Heart left ventricle (tissue), 13 donors: ENCODE results near the gene OR2J3.

Experiments used
- CTCF ChIP-seq, 12 donors: fragments of 200-600 bp; sonication (generic) in 4 of 12; IDR thresholded peaks; one replicate each; pipeline versions ENCODE4 v1.5.0 to v1.8.0; 2018 to 2022; ENCODE audit warnings: antibody characterized with exemption in 12 of 12, mild to moderate bottlenecking in 5 of 12
- POLR2A ChIP-seq, 2 donors: fragments of 450-650 bp; IDR thresholded peaks; one replicate each; pipeline ENCODE4 v1.6.1; 2017; ENCODE audit warnings: antibody characterized with exemption in 2 of 2, mild to moderate bottlenecking in 2 of 2, moderate library complexity in 2 of 2
- donor health status: ischemic (EF 13 %, LVEDD 7.1; RV severe dilation, severe dysfunction).
- donor health status: DM: no; HTN: yes; CAD: no.
- donor health status: DM: no; HTN: no; CAD: no.
- donor health status: ischemic (EF 25% LVEDD 6.9; RV normal size, moderate dysfunction).
- donor health status: ischemic (EF 25% LVEDD 5.7; RV mildly dilated, moderate dysfunction).
- donor health status: ischemic (EF 35%, LVEDD 5.7; RV mildly dilated, moderate dysfunction).
- donor health status: nonischemic (EF 11% LVEDD 7.7; RV severe dilation, severe dysfunction).
- donor health status: DM: yes; HTN: yes; CAD: no.
- donor health status: PGD.
- donor health status: ischemic (EF 29% LVEDD 5.4; RV normal size, mild dysfunction).
- donor health status: nonischemic (EF 23%, LVEDD 6.1; RV moderate dilation, normal function).

DNA sequence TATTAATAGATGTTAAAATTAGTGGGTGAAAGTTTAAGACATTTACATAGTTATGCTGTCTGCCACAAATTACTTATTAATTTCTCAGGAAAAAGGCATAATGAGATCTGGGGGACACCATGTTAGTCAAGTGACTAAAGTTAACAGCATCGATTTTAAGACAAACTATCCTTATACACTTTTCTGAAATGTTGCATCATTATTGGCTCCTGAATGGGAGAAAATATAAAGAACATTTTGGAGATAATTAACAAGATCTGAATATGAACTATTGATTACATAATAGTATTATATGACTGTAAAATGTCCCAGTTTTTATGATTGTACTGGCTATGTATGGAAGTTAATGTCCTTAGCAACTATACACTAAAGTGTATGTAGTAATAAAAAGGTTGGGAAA is 28.7 kb upstream of the OR2J3 start:
- no peak for TF ChIP-seq CTCF (IDR thresholded peaks at IDR 0.05)
- TF ChIP-seq POLR2A (IDR thresholded peaks at IDR 0.05), result no peak
